ENCODE results near the gene TMEM181.

DNA sequence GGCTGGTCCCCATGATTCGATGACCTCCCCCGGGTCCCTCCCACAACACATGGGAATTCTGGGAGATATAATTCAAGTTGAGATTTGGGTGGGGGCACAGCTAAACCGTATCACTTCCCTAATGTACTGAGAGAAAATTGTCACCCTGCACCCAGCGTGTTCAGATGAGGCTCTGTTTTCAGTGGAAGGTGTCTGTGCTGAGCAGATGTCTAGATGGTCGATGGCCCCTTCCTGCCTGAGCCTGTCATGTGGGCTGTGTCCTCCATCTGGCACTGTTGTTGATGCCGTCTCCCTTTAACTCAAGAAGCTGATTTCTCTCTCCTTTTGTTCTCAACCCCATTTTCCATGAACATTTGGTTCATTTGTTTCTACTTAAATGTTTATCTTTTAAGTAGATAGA, 37.0 kb downstream of the TMEM181 start:
- no peak for TF ChIP-seq POLR2AphosphoS5 (IDR thresholded peaks at IDR 0.05; ENCODE audit: low read depth, low read length)
- no peak for TF ChIP-seq POLR2A (IDR thresholded peaks at IDR 0.05; ENCODE audit: low read depth, low read length)
- no peak for TF ChIP-seq TAF1 (IDR thresholded peaks at IDR 0.05; ENCODE audit: low read depth, low read length)
- TF ChIP-seq POU2F2 (IDR thresholded peaks at IDR 0.05; ENCODE audit: low read depth, low read length): no peak
